WTC11 (cell line): ENCODE results near the gene PCDH9. TPM values are rescaled to one million over a fixed set of nuclear protein-coding genes. Genes with fewer than 3 reads are reported as not detected.
"Not testable (repeated sequence)": the region's sequence is repeated elsewhere in the genome, so short reads cannot be mapped to it uniquely, and the experiment has no call there.

Experiments
- ATAC-seq: fragments of 200-7000 bp; cut with Tn5 transposase; 2 replicates; pipeline ENCODE4 v1.10.0; 2021; ENCODE audit warnings: mild to moderate bottlenecking, moderate library complexity
- CTCF ChIA-PET: fragments of 300-600 bp; sonication (Branson Sonifier 250); formaldehyde crosslinking; loops from one replicate; lab custom pipeline; 2021; ENCODE audit warnings: antibody characterized with exemption; lab: Charles Lee
- POLR2A ChIA-PET: fragments of 350-600 bp; sonication (Branson Sonifier 250); formaldehyde crosslinking; loops from one replicate; lab custom pipeline; 2021; ENCODE audit warnings: antibody characterized with exemption; lab: Charles Lee
- DNase-seq: peaks from one replicate; pipeline ENCODE4 v3.0.0; 2021; ENCODE audit warnings: low spot score
- H3K27ac Mint-ChIP-seq: 2 replicates; pipeline ENCODE4 v1.8.0; 2021; ENCODE audit warnings: mixed read lengths
- H3K27me3 Mint-ChIP-seq: 2 replicates; pipeline ENCODE4 v1.8.0; 2021; ENCODE audit warnings: low read depth, mild to moderate bottlenecking, moderate library complexity, mixed read lengths
- H3K36me3 Mint-ChIP-seq: 2 replicates; pipeline ENCODE4 v1.8.0; 2021; ENCODE audit warnings: mixed read lengths
- H3K4me1 Mint-ChIP-seq: 2 replicates; pipeline ENCODE4 v1.8.0; 2022; ENCODE audit warnings: mixed read lengths
- H3K4me3 Mint-ChIP-seq: 2 replicates; pipeline ENCODE4 v1.8.0; 2021; ENCODE audit warnings: mild to moderate bottlenecking, moderate library complexity, mixed read lengths
- H3K9me3 Mint-ChIP-seq: 2 replicates; pipeline ENCODE4 v1.8.0; 2021; ENCODE audit warnings: mixed read lengths
- E2F5 ChIP-seq: sonication (generic); formaldehyde crosslinking; IDR thresholded peaks from 2 replicates; pipeline ENCODE4 v1.8.1; 2022; ENCODE audit warnings: mild to moderate bottlenecking, moderate library complexity, missing genetic modification reagents
- ETV6 ChIP-seq: sonication (generic); formaldehyde crosslinking; IDR thresholded peaks from 2 replicates; pipeline ENCODE4 v1.8.1; 2022; ENCODE audit warnings: mild to moderate bottlenecking, missing genetic modification reagents
- FOXK1 ChIP-seq: sonication (generic); formaldehyde crosslinking; IDR thresholded peaks from 2 replicates; pipeline ENCODE4 v1.8.0; 2022; ENCODE audit warnings: mild to moderate bottlenecking, moderate library complexity, missing genetic modification reagents
- HMGA2 ChIP-seq: fragments of 250-450 bp; sonication (Bioruptor Pico); IDR thresholded peaks from 2 replicates; pipeline ENCODE4 v1.4.0; 2021; ENCODE audit warnings: mild to moderate bottlenecking, moderate library complexity
- MLX ChIP-seq: sonication (generic); formaldehyde crosslinking; IDR thresholded peaks from 2 replicates; pipeline ENCODE4 v1.8.1; 2023; ENCODE audit warnings: mild to moderate bottlenecking, missing genetic modification reagents, moderate library complexity
- NR2C2 ChIP-seq: sonication (generic); formaldehyde crosslinking; IDR thresholded peaks from 2 replicates; pipeline ENCODE4 v1.8.0; 2022; ENCODE audit warnings: mild to moderate bottlenecking, missing genetic modification reagents
- OVOL2 ChIP-seq: fragments of 250-450 bp; sonication (Bioruptor Pico); IDR thresholded peaks from 2 replicates; pipeline ENCODE4 v1.9.0; 2021; ENCODE audit warnings: mild to moderate bottlenecking, borderline replicate concordance
- PRDM15 ChIP-seq: sonication (generic); formaldehyde crosslinking; IDR thresholded peaks from 2 replicates; pipeline ENCODE4 v1.8.0; 2022; ENCODE audit warnings: missing genetic modification reagents
- SMAD3 ChIP-seq: sonication (generic); formaldehyde crosslinking; IDR thresholded peaks from 2 replicates; pipeline ENCODE4 v1.8.0; 2022; ENCODE audit warnings: missing genetic modification reagents, mild to moderate bottlenecking, borderline replicate concordance
- SP1 ChIP-seq: sonication (generic); formaldehyde crosslinking; conservative IDR thresholded peaks from 2 replicates; pipeline ENCODE4 v1.8.1; 2022; ENCODE audit warnings: missing genetic modification reagents
- ZNF512 ChIP-seq: sonication (generic); formaldehyde crosslinking; IDR thresholded peaks from 2 replicates; pipeline ENCODE4 v1.8.1; 2022; ENCODE audit warnings: missing genetic modification reagents, borderline replicate concordance
- total RNA-seq: library from RNA; stranded (reverse); gene quantifications from 3 replicates; pipeline ENCODE4 v1.2.3, GENCODE V29; 2021
- TF ChIP-seq, protein P1 (sequence below): sonication (generic); formaldehyde crosslinking; IDR thresholded peaks from 2 replicates; pipeline ENCODE4 v1.8.1; 2022; ENCODE audit warnings: low read depth, mild to moderate bottlenecking, moderate library complexity, missing genetic modification reagents, borderline replicate concordance
- TF ChIP-seq, protein P2 (sequence below): sonication (generic); formaldehyde crosslinking; IDR thresholded peaks from 2 replicates; pipeline ENCODE4 v1.8.1; 2022; ENCODE audit warnings: low read depth, missing genetic modification reagents, borderline replicate concordance
- TF ChIP-seq, protein P3 (sequence below): sonication (generic); formaldehyde crosslinking; IDR thresholded peaks from 2 replicates; pipeline ENCODE4 v1.8.1; 2023; ENCODE audit warnings: mild to moderate bottlenecking, missing genetic modification reagents, borderline replicate concordance

Gene PCDH9
- total RNA-seq, 1 experiment from 2014 or later: 0.48 TPM

DNA sequence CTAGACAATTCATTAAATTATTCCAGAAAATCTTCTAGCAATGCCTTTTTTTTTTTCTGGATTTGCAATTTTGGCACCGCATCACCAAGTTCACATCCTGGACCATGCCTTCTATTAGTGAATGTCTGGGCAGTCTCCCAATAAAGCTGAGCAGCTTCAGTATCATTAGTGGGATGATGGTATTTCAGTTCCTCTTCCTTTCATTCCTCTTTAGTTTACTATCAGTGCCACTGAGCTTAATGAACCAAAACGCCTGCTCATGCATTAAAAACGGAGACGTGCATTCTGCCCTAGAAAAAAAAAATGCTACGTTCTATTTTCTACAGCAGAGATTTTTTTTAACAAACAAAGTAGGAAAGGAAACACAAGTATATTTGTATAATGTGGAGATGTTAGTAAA lies 343.0 kb downstream of the PCDH9 start:
- DNase-seq (no peak), ATAC-seq (no peak)
- Mint-ChIP-seq H3K9me3 (no peaks in the 10 kb centered on the region), H3K4me1 (peaks cover 8% of the 10 kb centered on the region), H3K27ac (no peak overlapping the region)
- TF ChIP-seq SP1 (CRISPR knock-in tag) (no peak), SMAD3 (CRISPR knock-in tag) (no peak), ZNF512 (no peak), HMGA2 (CRISPR knock-in tag) (no peak), PRDM15 (CRISPR knock-in tag) (no peak), OVOL2 (CRISPR knock-in tag) (no peak)
- TF ChIP-seq, protein P1, sequence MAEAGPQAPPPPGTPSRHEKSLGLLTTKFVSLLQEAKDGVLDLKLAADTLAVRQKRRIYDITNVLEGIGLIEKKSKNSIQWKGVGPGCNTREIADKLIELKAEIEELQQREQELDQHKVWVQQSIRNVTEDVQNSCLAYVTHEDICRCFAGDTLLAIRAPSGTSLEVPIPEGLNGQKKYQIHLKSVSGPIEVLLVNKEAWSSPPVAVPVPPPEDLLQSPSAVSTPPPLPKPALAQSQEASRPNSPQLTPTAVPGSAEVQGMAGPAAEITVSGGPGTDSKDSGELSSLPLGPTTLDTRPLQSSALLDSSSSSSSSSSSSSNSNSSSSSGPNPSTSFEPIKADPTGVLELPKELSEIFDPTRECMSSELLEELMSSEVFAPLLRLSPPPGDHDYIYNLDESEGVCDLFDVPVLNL (CRISPR knock-in tag): no peak
- TF ChIP-seq, all 79 proteins: peak for 0
- Mint-ChIP-seq H3K4me3 (no peak overlapping the region), H3K27me3 (no peaks in the 10 kb centered on the region), H3K36me3 (no peaks in the 10 kb centered on the region)
- POLR2A ChIA-PET: interaction anchor here (0.6 kb wide), 1 partner anchor 925 kb away, joined by 4 read pairs; no protein-coding TSS in a partner anchor
- CTCF ChIA-PET: no interaction called here

DNA sequence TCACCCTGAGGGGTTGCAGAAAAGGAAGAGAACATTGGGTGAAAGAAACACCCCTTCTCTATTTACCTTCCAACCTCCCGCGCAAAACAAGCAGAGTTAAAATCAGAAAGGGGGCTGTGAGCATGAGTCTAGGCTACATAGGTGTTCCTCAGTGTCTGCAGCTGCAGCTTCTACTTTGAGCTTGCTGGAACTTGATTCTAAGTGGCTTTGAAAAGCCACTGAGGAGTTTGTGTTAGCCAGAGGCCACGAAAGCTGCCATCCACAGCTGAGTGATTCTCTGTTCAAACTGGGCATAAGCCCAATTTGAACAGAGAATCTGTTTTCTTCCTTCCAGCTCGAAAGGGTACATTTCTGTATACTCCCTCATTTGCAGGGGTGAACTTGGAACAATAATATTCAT lies 343.9 kb downstream of the PCDH9 start:
- H3K9me3 Mint-ChIP-seq: peaks cover 4% of the 10 kb centered on the region
- H3K27me3 Mint-ChIP-seq: no peaks in the 10 kb centered on the region
- ATAC-seq (peak; percentile 52), DNase-seq (no peak)
- H3K27ac Mint-ChIP-seq: no peak overlapping the region
- ChIA-PET CTCF (no interaction called here), POLR2A (no interaction called here)
- peaks cover 8% of the 10 kb centered on the region for H3K4me1 Mint-ChIP-seq
- H3K4me3 Mint-ChIP-seq: no peak overlapping the region
- H3K36me3 Mint-ChIP-seq: peaks cover under 1% of the 10 kb centered on the region
- TF ChIP-seq FOXK1 (CRISPR knock-in tag) (no peak), E2F5 (CRISPR knock-in tag) (no peak), MLX (no peak), ETV6 (CRISPR knock-in tag) (no peak), NR2C2 (CRISPR knock-in tag) (no peak)
- TF ChIP-seq, protein P2, sequence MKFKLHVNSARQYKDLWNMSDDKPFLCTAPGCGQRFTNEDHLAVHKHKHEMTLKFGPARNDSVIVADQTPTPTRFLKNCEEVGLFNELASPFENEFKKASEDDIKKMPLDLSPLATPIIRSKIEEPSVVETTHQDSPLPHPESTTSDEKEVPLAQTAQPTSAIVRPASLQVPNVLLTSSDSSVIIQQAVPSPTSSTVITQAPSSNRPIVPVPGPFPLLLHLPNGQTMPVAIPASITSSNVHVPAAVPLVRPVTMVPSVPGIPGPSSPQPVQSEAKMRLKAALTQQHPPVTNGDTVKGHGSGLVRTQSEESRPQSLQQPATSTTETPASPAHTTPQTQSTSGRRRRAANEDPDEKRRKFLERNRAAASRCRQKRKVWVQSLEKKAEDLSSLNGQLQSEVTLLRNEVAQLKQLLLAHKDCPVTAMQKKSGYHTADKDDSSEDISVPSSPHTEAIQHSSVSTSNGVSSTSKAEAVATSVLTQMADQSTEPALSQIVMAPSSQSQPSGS: no peak
- TF ChIP-seq, protein P3, sequence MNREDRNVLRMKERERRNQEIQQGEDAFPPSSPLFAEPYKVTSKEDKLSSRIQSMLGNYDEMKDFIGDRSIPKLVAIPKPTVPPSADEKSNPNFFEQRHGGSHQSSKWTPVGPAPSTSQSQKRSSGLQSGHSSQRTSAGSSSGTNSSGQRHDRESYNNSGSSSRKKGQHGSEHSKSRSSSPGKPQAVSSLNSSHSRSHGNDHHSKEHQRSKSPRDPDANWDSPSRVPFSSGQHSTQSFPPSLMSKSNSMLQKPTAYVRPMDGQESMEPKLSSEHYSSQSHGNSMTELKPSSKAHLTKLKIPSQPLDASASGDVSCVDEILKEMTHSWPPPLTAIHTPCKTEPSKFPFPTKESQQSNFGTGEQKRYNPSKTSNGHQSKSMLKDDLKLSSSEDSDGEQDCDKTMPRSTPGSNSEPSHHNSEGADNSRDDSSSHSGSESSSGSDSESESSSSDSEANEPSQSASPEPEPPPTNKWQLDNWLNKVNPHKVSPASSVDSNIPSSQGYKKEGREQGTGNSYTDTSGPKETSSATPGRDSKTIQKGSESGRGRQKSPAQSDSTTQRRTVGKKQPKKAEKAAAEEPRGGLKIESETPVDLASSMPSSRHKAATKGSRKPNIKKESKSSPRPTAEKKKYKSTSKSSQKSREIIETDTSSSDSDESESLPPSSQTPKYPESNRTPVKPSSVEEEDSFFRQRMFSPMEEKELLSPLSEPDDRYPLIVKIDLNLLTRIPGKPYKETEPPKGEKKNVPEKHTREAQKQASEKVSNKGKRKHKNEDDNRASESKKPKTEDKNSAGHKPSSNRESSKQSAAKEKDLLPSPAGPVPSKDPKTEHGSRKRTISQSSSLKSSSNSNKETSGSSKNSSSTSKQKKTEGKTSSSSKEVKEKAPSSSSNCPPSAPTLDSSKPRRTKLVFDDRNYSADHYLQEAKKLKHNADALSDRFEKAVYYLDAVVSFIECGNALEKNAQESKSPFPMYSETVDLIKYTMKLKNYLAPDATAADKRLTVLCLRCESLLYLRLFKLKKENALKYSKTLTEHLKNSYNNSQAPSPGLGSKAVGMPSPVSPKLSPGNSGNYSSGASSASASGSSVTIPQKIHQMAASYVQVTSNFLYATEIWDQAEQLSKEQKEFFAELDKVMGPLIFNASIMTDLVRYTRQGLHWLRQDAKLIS: no peak

- H3K36me3 Mint-ChIP-seq, H3K27ac Mint-ChIP-seq, DNase-seq, H3K4me1 Mint-ChIP-seq, H3K9me3 Mint-ChIP-seq, ATAC-seq, H3K4me3 Mint-ChIP-seq, H3K27me3 Mint-ChIP-seq, CTCF ChIA-PET, POLR2A ChIA-PET: not testable (repeated sequence)
Measured at GRCh38 chr13:66881170-66881569, 349.0 kb downstream of the PCDH9 start.
